Breast epithelium (tissue), 4 donors: Measurements from ENCODE around the gene RSBN1. TPM values are rescaled to one million over a fixed set of nuclear protein-coding genes. Genes with fewer than 3 reads are reported as not detected.

Source experiments
- DNase-seq, 2 donors: peaks; one replicate each; pipeline ENCODE4 v3.0.0-alpha.2; 2019; ENCODE audit warnings: low spot score in 2 of 2
- H3K27ac ChIP-seq, 2 donors: fragments of 200-600 bp; sonication (generic) in 1 of 2; one replicate each; pipeline ENCODE4 v1.5.1; 2016 to 2019; ENCODE audit warnings: mild to moderate bottlenecking in 1 of 2
- H3K27me3 ChIP-seq, 2 donors: fragments of 200-600 bp; sonication (generic) in 1 of 2; one replicate each; pipeline versions ENCODE4 v1.5.1 to v1.6.0; 2017 to 2019; ENCODE audit warnings: control low read depth in 1 of 2, mild to moderate bottlenecking in 1 of 2
- H3K36me3 ChIP-seq: fragments of 200-600 bp; one replicate; pipeline ENCODE4 v1.5.1; 2019
- H3K4me1 ChIP-seq, 2 donors: fragments of 200-600 bp; sonication (generic); one replicate each; pipeline ENCODE4 v1.5.1; 2016 to 2019; ENCODE audit warnings: control low read depth in 1 of 2
- H3K4me3 ChIP-seq, 3 donors: fragments of 200-600 bp; sonication (generic); 1 replicate in 2 of 3; 2 replicates in 1 of 3; pipeline ENCODE4 v1.5.1; 2016 to 2019; ENCODE audit warnings: mild to moderate bottlenecking in 3 of 3, moderate library complexity in 2 of 3
- H3K9me3 ChIP-seq, 2 donors: fragments of 200-600 bp; sonication (generic) in 1 of 2; one replicate each; pipeline ENCODE4 v1.5.1; 2016 to 2019; ENCODE audit warnings: control low read depth in 1 of 2
- CTCF ChIP-seq, 3 donors: fragments of 450-650 bp; IDR thresholded peaks; one replicate each; pipeline ENCODE4 v1.5.1; 2016 to 2017; ENCODE audit warnings: antibody characterized with exemption in 3 of 3, mild to moderate bottlenecking in 3 of 3, moderate library complexity in 3 of 3
- POLR2A ChIP-seq: fragments of 450-650 bp; IDR thresholded peaks from one replicate; pipeline ENCODE4 v1.6.1; 2016; ENCODE audit warnings: antibody characterized with exemption, mild to moderate bottlenecking, moderate library complexity
- POLR2AphosphoS5 ChIP-seq, 3 donors: sonication (generic); formaldehyde crosslinking; IDR thresholded peaks; one replicate each; pipeline ENCODE4 v1.6.1; 2017; ENCODE audit warnings: antibody characterized with exemption in 3 of 3
- intact Hi-C: fragments of 100-400 bp; cut with DNase I; formaldehyde crosslinking; loops from one replicate; pipeline ENCODE4 v1.15.1; 2023; ENCODE audit warnings: low total_unique reads
- total RNA-seq, 3 donors: library from RNA; depleted of rRNA; stranded (reverse); fragments of >200 nt; gene quantifications; one replicate each; pipeline ENCODE4 v1.1.0, GENCODE V29; 2016

Gene RSBN1
- total RNA-seq, 3 donors from 2014 or later = 25.1 to 41.3 (median 28.2) TPM

DNA sequence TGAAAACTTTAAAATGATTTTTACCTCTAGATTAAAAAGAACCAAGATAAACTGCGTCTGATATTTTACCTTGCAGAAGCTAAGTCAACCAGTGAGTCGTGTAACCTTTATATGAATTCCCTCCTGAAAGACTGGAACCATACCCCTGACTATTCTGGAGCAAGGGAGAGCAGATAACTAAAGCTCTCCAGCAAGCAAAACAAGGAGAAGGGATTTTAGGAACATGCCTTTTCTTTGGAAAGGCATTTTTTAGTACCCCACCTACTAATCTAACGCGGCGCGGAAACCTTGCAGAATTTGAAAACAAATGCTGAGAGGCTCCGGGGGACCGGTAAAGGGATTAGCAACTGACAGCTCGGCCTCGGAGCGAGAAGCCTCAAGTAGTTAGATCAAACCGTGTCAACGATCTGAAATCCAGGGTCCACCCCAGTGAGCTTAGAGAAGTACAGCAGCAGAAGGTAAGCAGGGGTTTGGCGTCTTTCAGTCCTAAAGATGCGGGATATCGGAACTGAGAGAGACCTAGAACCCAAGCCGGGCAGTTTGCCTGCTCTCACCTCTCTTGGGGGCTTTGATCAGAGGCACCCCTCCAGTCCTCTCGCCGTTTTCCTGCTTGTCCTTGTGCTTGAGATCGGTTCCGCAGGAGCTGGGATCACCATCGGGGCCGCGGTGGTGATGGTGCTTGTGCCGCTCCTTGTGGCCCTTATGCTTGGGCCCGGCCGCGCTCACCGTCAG is 954 bp downstream of the RSBN1 start:
- intact Hi-C loops = no loop called here
- TF ChIP-seq CTCF (IDR thresholded peaks at IDR 0.05) (no peak), POLR2AphosphoS5 (IDR thresholded peaks at IDR 0.05) (no peak), POLR2A (no peak)
- peak overlapping the region; percentile 93 to 96 for H3K27ac ChIP-seq
- peak in 1 of 2 donors; percentile 62 for DNase-seq
- H3K36me3 ChIP-seq = no peaks in the 10 kb centered on the region
- H3K4me3 ChIP-seq = peak overlapping the region; percentile 72 to 86 (median 84)
- H3K9me3 ChIP-seq = no peaks in the 10 kb centered on the region
- H3K27me3 ChIP-seq = no peaks in the 10 kb centered on the region
- no peaks in the 10 kb centered on the region for H3K4me1 ChIP-seq

DNA sequence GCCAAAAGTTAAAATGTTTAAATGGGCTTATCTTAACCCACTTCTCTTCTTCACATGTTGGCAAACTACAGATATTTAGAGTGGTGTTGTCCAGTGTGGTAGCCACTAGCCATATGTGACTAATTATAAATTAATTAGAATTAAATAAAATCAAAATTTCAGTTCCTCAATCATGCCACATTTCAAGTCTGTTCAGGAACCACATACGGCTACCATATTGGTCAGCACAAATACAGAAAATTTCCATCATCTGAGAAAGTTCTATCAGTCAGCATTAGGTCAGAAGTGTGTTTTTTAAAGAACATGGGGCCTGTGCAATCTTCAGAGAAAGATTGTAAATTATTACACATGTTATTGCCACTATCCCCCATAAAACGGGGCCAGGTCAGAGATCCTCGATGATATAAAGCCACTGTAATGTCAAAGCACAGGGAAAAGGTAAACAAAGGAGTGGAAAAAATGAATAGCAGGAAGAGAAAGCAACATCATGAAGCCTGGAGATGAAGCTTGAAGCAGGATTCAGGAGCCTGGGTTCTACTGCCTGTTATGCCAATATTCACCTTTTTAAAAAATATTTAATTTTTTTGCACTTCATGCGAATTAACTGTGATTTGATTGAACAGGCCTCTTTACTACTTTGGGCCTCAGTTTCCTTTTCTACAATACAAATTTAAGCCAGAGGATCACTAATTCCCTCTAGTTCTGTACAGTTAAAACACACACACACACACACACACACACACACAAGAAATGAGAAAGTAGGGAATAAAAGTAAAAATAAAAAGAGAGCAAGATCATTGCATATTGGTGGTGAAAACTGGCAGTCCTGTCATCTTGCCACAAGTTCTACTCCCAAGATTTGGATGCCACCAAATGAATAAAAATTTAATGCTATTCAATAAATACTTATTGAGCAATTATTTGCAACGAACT is 2.3 kb downstream of the RSBN1 start:
- Histone ChIP-seq H3K9me3 (no peaks in the 10 kb centered on the region), H3K36me3 (no peaks in the 10 kb centered on the region), H3K4me3 (peak overlapping the region; percentile 72 to 86 (median 84)), H3K4me1 (peaks cover 0 to 5% of the 10 kb centered on the region in 2 donors), H3K27me3 (no peaks in the 10 kb centered on the region), H3K27ac (no peak overlapping the region)
- no peak for TF ChIP-seq POLR2A
- no peak for TF ChIP-seq CTCF (IDR thresholded peaks at IDR 0.05)
- no peak for TF ChIP-seq POLR2AphosphoS5 (IDR thresholded peaks at IDR 0.05)
- intact Hi-C loops = no loop called here
- DNase-seq = no peak

GRCh38 chr1:113808450-113809195 is 3.7 kb downstream of the RSBN1 start:
- no peak overlapping the region for H3K4me3 ChIP-seq
- no peak for DNase-seq
- no peaks in the 10 kb centered on the region for H3K9me3 ChIP-seq
- TF ChIP-seq POLR2A (no peak), POLR2AphosphoS5 (IDR thresholded peaks at IDR 0.05) (no peak), CTCF (IDR thresholded peaks at IDR 0.05) (no peak)
- H3K36me3 ChIP-seq = no peaks in the 10 kb centered on the region
- H3K27me3 ChIP-seq = no peaks in the 10 kb centered on the region
- intact Hi-C loops = no loop called here
- H3K4me1 ChIP-seq = peaks cover 0 to 5% of the 10 kb centered on the region in 2 donors
- no peak overlapping the region for H3K27ac ChIP-seq

GRCh38 chr1:113805639-113806038 is 6.6 kb downstream of the RSBN1 start:
- Histone ChIP-seq H3K9me3 (no peaks in the 10 kb centered on the region), H3K27ac (no peak overlapping the region), H3K4me3 (no peak overlapping the region), H3K36me3 (no peaks in the 10 kb centered on the region), H3K4me1 (peaks cover 0 to 5% of the 10 kb centered on the region in 2 donors), H3K27me3 (no peaks in the 10 kb centered on the region)
- no peak for DNase-seq
- no peak for TF ChIP-seq CTCF (IDR thresholded peaks at IDR 0.05)
- TF ChIP-seq POLR2AphosphoS5 (IDR thresholded peaks at IDR 0.05) = no peak
- intact Hi-C loops = no loop called here
